Tibial artery (tissue), 4 donors: Measurements from ENCODE around the gene EYS.

Experiments used
- DNase-seq, 2 donors: peaks; one replicate each; pipeline ENCODE4 v3.0.0-alpha.2; 2019
- H3K27ac ChIP-seq, 2 donors: fragments of 200-600 bp; sonication (generic) in 1 of 2; 1 replicate in 1 of 2; 2 replicates in 1 of 2; pipeline ENCODE4 v1.5.1; 2018 to 2019; ENCODE audit warnings: mild to moderate bottlenecking in 1 of 2
- H3K27me3 ChIP-seq, 2 donors: fragments of 200-600 bp; sonication (generic) in 1 of 2; one replicate each; pipeline versions ENCODE4 v1.5.1 to v1.6.0; 2016 to 2019
- H3K36me3 ChIP-seq, 3 donors: fragments of 200-600 bp; sonication (generic) in 2 of 3; one replicate each; pipeline ENCODE4 v1.5.1; 2016 to 2019; ENCODE audit warnings: mild to moderate bottlenecking in 2 of 3
- H3K4me1 ChIP-seq, 4 donors: fragments of 200-600 bp; sonication (generic) in 2 of 4; 1 replicate in 3 of 4; 2 replicates in 1 of 4; pipeline ENCODE4 v1.5.1; 2016 to 2019
- H3K4me3 ChIP-seq, 2 donors: fragments of 200-600 bp; sonication (generic) in 1 of 2; 1 replicate in 1 of 2; 2 replicates in 1 of 2; pipeline ENCODE4 v1.5.1; 2018 to 2019; ENCODE audit warnings: mild to moderate bottlenecking in 2 of 2
- H3K9me3 ChIP-seq, 3 donors: fragments of 200-600 bp; sonication (generic) in 1 of 3; one replicate each; pipeline ENCODE4 v1.5.1; 2016 to 2019
- intact Hi-C: fragments of 100-400 bp; cut with DNase I; formaldehyde crosslinking; loops from one replicate; pipeline ENCODE4 v1.15.0; 2023; ENCODE audit warnings: low total_unique reads
- TF ChIP-seq, protein P1 (sequence below), 2 experiments: fragments of 200-600 bp in 1 of 2; fragments of 450-650 bp in 1 of 2; IDR thresholded peaks; one replicate each; pipeline ENCODE4 v1.5.1; 2017 to 2019; ENCODE audit warnings: antibody characterized with exemption in 2 of 2, mild to moderate bottlenecking in 1 of 2, moderate library complexity in 1 of 2

EYS gene

DNA sequence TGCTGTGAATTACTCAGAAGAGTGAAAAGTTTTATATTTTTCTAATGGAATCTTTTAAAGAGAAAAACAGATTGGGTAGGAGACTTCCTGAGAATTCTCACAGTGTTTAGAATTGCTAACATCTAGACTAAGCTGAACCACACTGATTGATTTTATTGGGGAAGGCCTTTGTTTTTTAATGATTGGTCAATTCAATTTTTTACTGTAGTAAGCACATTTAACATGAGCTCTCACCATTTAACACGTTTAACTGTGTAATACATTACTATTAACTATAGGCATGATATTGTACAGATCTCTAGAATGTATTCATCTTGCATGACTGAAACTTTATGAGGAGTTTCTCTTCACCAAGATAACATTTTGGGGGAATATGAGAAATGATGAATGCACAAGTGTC lies 1084.1 kb downstream of the EYS start:
- no peaks in the 10 kb centered on the region for H3K36me3 ChIP-seq
- no peak overlapping the region for H3K4me3 ChIP-seq
- intact Hi-C loops = no loop called here
- H3K9me3 ChIP-seq = no peaks in the 10 kb centered on the region
- TF ChIP-seq, protein P1, sequence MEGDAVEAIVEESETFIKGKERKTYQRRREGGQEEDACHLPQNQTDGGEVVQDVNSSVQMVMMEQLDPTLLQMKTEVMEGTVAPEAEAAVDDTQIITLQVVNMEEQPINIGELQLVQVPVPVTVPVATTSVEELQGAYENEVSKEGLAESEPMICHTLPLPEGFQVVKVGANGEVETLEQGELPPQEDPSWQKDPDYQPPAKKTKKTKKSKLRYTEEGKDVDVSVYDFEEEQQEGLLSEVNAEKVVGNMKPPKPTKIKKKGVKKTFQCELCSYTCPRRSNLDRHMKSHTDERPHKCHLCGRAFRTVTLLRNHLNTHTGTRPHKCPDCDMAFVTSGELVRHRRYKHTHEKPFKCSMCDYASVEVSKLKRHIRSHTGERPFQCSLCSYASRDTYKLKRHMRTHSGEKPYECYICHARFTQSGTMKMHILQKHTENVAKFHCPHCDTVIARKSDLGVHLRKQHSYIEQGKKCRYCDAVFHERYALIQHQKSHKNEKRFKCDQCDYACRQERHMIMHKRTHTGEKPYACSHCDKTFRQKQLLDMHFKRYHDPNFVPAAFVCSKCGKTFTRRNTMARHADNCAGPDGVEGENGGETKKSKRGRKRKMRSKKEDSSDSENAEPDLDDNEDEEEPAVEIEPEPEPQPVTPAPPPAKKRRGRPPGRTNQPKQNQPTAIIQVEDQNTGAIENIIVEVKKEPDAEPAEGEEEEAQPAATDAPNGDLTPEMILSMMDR (IDR thresholded peaks at IDR 0.05) = no peak
- no peaks in the 10 kb centered on the region for H3K27me3 ChIP-seq
- no peak for DNase-seq
- H3K27ac ChIP-seq = no peak overlapping the region
- H3K4me1 ChIP-seq = no peaks in the 10 kb centered on the region

DNA sequence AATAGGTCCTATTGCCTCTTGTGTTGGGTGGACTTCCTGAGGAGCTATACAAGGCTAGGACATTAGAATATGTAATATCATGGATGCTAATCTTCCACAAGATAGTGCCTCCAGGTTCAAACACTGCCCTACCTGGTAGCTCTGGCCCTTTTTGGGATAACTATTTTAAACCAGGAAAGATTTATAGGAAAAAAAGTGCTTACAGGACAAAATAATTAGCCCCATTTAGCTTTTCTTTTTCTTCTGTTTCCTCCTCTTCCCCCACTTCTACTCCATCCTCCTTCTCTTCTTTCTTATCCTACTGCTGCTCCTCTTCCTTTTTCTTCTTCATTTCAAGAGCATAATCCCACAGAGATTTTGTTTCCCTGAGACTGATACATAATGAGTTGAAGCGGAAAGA lies 1104.0 kb downstream of the EYS start:
- no peak for DNase-seq
- TF ChIP-seq, protein P1 (IDR thresholded peaks at IDR 0.05) = no peak
- intact Hi-C loops = no loop called here
- no peaks in the 10 kb centered on the region for H3K27me3 ChIP-seq
- no peaks in the 10 kb centered on the region for H3K9me3 ChIP-seq
- no peak overlapping the region for H3K4me3 ChIP-seq
- no peak overlapping the region for H3K27ac ChIP-seq
- no peaks in the 10 kb centered on the region for H3K36me3 ChIP-seq
- H3K4me1 ChIP-seq = no peaks in the 10 kb centered on the region

DNA sequence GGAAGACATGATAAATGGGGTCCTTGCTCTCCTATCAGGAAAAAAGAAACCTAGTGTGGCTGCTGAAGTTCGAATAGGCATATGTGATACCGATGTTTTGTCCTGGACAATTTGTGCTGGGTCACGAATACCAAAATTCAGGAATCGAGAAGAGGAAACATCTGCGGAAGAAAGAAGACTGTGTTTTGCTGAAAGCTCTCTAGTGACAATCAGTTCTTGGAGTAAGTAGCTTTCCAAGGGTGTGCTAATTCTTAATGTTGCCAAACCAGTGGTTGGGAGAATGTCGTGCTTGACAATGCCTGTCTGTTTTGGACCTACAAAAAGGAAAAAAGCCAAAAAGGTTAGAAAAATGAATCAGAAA lies 1115.4 kb downstream of the EYS start:
- Histone ChIP-seq H3K36me3 (no peaks in the 10 kb centered on the region), H3K4me1 (no peaks in the 10 kb centered on the region), H3K9me3 (no peaks in the 10 kb centered on the region), H3K27me3 (no peaks in the 10 kb centered on the region), H3K27ac (no peak overlapping the region), H3K4me3 (no peak overlapping the region)
- TF ChIP-seq, protein P1 (IDR thresholded peaks at IDR 0.05) = no peak
- no peak for DNase-seq
- intact Hi-C loops = no loop called here

DNA sequence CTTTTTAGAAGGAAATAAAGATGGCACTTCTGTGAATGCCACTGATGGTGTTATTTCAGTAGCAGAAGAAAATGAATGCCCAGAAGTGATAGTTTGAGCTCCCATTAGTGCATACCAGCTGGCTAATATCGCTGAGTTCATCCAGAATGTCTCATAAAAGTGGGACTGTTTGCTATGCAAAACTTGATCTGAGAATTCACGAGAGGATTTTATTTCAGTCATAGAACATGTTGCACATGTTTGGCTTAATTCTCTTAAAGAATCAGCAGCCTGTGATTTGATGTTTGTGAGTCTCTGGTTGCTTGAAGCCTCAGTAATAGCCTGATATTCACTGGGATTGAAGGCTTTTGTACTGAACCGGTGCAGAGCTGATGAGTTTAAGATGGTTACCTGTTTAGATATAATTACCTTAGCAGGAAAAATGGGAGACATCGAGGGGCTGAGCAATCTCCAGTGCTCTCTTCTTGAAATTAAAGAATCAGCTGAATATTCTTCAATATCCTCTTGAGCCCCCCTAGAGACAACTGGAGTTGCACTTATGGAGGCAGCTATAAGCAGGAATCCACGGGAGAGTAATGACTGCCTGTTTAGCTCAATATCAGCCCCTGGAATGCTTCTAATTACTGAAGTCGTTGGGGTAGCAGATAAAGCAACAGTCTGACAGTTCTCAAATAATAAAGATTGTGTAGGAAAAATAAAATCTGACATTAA lies 1115.9 kb downstream of the EYS start:
- no peak overlapping the region for H3K4me3 ChIP-seq
- no peak for DNase-seq
- intact Hi-C loops = no loop called here
- no peak overlapping the region for H3K27ac ChIP-seq
- no peaks in the 10 kb centered on the region for H3K9me3 ChIP-seq
- TF ChIP-seq, protein P1 (IDR thresholded peaks at IDR 0.05) = no peak
- no peaks in the 10 kb centered on the region for H3K4me1 ChIP-seq
- no peaks in the 10 kb centered on the region for H3K36me3 ChIP-seq
- no peaks in the 10 kb centered on the region for H3K27me3 ChIP-seq

DNA sequence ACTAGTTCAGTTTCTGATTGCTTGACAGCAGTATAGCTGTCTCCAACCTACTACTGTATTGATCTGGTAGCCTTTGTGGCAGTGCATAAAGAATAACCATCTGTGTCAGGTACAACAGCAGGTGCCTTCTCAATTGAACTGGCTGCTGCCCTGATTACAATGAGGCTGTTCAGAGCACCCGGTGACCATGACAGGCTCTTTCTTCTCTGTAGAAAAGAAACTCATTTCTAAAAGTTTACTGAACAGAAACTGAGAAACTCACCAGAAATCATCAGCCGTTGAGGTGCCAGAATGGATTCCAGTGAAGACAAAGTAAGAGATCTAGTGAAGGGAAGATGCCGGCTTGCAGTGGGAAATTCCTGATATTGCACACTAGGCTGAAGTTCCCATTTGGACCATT lies 1117.1 kb downstream of the EYS start:
- intact Hi-C loops = no loop called here
- DNase-seq = no peak
- TF ChIP-seq, protein P1 (IDR thresholded peaks at IDR 0.05) = no peak
- no peaks in the 10 kb centered on the region for H3K4me1 ChIP-seq
- H3K27me3 ChIP-seq = no peaks in the 10 kb centered on the region
- H3K4me3 ChIP-seq = no peak overlapping the region
- no peak overlapping the region for H3K27ac ChIP-seq
- H3K36me3 ChIP-seq = no peaks in the 10 kb centered on the region
- H3K9me3 ChIP-seq = no peaks in the 10 kb centered on the region

DNA sequence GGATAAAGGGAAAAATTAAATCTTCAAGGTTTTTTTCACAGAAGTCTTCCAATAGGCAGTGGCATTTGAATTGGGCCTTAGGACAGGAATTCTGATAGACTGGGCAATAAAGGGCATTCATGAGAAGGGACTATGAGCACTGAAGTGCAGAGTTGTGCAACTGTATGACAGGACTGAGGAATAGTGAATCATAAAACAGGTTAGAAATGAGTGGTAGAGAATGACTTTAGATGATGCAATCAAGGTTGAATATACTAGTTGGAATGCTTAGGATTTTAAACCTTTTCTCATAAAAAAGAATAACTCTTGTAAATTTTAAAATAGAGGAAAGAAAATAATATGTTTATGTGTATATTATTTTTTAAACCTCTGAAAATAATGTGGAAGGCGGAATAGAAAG lies 1126.7 kb downstream of the EYS start:
- intact Hi-C loops = no loop called here
- no peaks in the 10 kb centered on the region for H3K36me3 ChIP-seq
- no peaks in the 10 kb centered on the region for H3K9me3 ChIP-seq
- H3K4me3 ChIP-seq = no peak overlapping the region
- TF ChIP-seq, protein P1 (IDR thresholded peaks at IDR 0.05) = no peak
- no peak for DNase-seq
- H3K4me1 ChIP-seq = no peaks in the 10 kb centered on the region
- H3K27ac ChIP-seq = no peak overlapping the region
- no peaks in the 10 kb centered on the region for H3K27me3 ChIP-seq
